Measurements from ENCODE around the gene IGF1R. TPM values are rescaled to one million over a fixed set of nuclear protein-coding genes. Genes with fewer than 3 reads are reported as not detected.

The IGF1R gene
- total and polyA plus RNA-seq, 2 of the 8 experiments (the other 6 are each of a cell fraction or from before 2014, with no cell fraction given): 32.9 to 109 TPM

- TF ChIP-seq CTCF (IDR thresholded peaks at IDR 0.05; ENCODE audit: control extremely low read depth in 1 of 3, insufficient read depth in 1 of 3, low read depth in 1 of 3, low read length in 3 of 3) (no peak), CHD7 (IDR thresholded peaks at IDR 0.05; ENCODE audit: insufficient replicate concordance, low read length) (no peak), CHD2 (IDR thresholded peaks at IDR 0.05; ENCODE audit: low read length) (no peak), GTF2F1 (IDR thresholded peaks at IDR 0.05; ENCODE audit: borderline replicate concordance, low read depth, low read length) (no peak), SUZ12 (IDR thresholded peaks at IDR 0.05; ENCODE audit: low read length) (no peak)
Measured at GRCh38 chr15:98906712-98907083, 258.4 kb downstream of the IGF1R start (continued).
